Suprapubic skin (tissue), 3 donors: ENCODE data around the gene DAGLB.

Experiments used
- CTCF ChIP-seq, 2 donors: fragments of 200-600 bp in 1 of 2; fragments of 450-650 bp in 1 of 2; sonication (generic) in 1 of 2; IDR thresholded peaks; one replicate each; pipeline ENCODE4 v1.5.1; 2016 to 2019; ENCODE audit warnings: antibody characterized with exemption in 2 of 2, mild to moderate bottlenecking in 1 of 2, moderate library complexity in 1 of 2
- POLR2A ChIP-seq, 2 donors: fragments of 450-650 bp; IDR thresholded peaks; one replicate each; pipeline ENCODE4 v1.6.1; 2017; ENCODE audit warnings: antibody characterized with exemption in 2 of 2, mild to moderate bottlenecking in 2 of 2, moderate library complexity in 2 of 2

DNA sequence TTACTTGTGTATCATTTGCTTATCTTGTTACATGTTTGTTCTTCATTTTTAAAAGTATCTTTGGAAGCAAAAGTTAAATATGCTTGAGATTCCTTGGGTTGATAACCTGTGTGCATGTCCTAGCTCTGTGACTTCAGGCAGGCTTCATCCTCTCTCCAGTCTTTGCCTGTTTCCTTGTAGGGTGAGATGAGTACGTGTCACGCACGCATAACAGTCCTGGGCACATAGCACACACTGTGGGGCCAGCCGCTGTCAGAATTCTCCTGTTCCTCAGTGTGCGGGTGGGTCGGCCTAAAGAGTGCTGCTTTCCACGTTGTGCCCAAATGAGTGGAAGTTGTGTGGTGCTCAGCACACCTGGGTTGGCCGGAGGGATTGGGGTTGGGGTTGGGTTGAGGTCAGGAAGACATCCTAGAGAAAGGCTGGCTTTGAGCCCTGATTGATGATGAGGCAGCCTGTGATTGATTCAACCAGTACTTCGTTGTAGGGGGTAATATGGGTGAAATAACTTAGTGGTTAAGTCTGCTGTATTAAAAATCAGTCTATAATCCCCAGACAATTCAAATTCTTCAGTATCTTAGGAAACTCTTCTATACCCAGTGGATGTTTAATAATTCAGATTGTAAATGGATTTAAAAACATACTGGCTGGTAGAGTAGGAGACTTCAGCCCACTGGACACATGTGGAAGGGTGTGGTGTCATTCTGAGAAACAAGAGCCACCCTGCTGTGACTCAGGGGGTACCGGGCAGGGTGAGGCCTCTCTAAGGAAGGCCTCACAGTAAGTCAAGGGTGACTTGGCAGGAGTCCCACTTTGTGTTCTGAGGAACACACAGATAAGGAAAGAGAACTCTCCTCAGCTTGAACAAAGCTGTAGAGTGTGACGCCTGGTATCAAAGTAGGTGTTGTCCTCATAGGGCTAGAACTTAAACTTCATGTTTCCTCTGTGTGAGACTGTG lies 54.8 kb downstream of the DAGLB start:
- TF ChIP-seq POLR2A (IDR thresholded peaks at IDR 0.05): no peak
- no peak for TF ChIP-seq CTCF (IDR thresholded peaks at IDR 0.05)
